ENCODE results near the gene UNG.
"Not testable (repeated sequence)": the region's sequence is repeated elsewhere in the genome, so short reads cannot be mapped to it uniquely, and the experiment has no call there.

UNG gene

DNA sequence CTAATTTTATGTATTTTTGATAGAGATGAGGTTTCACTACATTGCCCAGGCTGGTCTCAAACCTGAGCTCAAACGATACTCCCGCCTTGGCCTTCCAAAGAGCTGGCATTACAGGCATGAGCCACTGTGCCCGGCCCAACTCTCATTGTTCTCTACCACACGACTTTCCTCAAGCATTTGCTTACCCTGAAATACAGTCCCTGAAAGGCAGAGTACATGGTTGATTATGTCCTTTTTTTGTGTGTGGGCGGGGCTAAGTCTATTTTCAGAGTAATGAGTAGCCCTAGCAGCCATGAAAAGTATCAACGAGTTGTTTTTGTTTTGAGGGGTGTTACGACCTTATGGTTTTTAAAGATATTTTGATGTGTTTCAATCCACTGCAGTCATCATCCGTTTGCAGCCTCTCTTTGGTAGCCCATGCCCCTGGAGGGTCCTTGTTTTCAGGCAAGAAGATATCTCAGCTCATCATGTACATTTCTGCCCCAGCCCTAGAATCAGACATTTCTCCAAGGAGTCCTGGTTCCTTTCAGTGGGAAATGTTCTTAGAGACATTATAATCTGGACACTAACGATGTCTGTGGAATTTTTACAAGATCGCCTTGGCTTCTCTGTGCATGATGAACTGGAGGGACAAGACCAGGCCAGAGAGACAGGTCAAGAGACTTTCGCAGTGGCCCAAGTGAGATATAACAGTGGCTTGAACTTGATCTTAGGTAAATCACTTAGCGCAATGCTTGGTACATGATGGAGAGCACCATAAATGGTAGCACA lies 27.7 kb downstream of the UNG start:
- no peak for DNase-seq

DNA sequence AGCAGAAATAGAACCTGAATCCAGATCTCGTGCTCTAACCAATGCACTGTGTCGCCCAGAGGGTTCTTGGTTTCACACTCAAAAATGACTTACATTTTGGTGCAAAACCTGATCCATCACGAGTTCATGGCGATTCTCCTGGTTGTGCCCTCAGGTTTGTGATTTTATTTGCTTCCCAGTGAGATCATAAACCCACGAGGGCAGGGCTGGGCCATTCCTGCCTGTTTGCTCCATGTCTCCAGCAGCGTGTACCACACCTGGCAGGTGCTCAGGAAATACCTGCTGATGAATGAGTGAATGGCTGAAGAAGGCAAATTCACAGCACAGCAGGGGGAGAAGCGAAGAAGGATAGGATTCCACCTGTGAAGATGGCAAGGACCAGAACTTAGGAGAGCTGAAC lies 28.4 kb downstream of the UNG start:
- DNase-seq: no peak

DNA sequence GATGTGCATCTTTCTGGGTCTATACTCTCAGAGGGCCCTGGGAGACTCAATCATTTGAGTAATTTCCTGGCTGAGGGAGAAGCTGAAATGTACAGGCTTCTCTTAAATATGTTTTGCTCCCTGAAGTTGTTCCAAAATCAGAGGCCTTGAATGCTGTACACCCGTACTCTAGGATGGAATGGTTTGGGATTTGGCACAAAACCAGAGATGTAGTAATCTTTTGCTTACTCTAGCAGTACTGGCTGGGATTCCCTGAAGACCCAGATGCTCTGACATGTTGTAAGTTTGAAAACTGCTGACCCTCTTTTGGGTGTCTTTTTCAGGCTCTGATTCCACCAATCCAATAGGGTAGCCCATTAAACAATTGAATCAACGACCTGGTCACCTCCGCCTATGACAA lies 29.4 kb downstream of the UNG start:
- DNase-seq: no peak

DNA sequence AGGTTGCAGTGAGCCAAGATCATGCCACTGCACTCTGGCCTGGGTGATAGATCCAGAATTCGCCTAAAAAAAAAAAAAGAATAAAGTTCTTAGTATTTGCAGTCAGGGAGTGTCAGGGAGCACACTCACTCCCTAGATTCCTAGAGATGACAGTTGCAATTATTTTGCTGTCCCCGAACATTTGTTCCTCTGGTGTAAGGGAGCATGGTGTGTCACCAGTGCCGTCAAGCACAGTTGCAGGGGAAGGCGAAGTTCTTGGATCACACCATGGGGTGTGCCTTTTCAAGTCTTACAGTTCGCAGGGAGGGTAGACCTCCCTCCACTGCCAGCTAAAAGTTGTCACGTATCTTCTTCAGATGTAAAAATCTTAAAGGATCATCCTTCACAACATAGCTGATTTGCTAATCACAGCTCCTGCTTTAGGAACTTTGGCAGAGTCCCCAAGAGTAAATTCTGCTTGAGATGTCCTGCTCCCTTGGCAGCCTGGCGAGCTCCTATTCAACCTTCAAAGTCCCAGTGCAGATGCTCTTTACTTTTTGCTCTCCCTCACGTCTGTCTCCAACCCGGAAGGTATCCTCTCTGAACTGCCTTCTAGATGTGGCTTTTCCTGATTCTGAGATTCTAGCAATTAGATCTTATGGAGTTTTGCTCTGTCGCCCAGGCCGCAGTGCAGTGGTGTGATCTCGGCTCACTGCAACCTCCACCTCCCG lies 30.3 kb downstream of the UNG start:
- no peak for DNase-seq

DNA sequence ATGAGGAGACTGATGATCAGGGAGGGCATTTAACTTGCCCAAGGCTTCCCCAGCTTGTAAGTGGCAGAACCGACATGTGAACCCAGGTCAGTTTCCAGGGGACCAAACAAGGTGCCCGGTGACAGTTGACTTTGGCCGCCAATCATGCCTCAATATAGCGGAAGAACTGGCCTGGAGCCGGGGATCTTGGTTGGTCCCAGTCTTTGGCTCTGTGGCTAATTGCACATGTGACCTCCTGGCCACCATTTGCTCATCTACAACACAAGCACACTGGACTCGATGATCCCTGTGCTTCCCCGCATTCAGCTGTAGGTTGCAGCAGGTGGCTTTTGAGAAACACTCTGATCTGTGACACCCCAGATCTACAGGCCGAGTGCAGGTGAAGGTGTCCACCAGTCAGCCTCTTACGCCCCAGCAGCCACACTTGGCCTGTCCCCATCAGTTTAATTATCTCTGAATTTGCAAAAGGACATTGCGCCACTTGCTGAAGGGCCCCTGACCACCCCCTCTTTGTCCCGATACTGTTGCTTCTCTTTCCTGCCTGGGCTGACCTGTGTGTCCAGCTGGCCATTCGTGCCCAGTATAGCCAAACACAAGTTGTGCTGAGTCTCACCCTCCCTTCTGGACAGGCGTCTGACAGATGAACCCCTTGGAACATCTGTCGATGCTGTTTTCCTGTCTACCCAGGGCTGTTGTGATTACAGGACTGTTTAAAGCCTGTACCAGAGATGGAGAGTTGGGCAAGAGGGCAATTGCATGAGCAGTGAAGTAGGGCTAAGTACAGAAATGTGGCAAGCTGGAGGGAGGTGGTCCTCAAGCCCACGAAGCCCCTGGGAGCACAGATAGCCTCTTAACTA lies 33.1 kb downstream of the UNG start:
- no peak for DNase-seq

DNA sequence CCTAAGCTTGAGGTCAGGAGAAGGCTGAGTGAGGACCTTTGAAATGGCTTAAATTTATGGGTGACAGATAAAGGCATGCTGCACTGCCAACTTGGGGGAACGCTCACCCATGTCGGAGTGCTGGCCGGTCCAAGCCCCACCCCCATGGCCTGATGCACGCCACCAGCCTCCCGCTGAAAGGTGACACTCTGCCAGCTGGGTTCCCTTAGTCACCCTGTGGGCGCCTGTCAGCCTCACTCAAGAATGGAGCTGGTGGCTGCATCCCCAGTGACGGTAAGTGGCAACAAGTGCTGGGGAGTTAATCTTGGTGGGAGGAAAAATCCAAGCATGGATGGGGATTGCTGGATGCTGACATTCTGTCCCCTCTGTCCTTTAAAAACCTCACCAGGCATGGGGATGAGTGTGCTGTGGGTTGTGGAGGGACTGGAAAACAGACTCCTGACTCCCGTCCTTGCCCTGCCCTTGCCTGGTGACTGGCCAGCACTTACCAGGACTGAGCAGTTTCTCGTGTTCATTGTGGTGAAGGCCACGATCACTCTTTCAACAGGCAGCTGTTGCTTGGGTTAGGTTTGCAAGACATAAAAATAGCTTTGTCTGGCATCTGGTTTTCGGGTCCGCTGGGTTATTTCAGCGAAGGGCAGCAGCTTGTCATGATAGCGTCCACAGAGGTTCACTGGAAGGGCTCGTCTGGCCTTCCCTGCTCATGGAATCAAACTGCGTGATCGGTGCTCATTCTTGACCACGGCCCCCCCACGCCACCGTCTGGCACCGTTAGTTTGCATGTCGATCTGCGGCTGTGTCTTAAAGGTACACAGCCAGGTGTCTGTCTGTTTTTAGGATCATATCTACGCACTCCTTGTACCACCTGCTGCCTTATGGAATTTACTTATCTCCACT lies 34.0 kb downstream of the UNG start:
- no peak for DNase-seq

DNA sequence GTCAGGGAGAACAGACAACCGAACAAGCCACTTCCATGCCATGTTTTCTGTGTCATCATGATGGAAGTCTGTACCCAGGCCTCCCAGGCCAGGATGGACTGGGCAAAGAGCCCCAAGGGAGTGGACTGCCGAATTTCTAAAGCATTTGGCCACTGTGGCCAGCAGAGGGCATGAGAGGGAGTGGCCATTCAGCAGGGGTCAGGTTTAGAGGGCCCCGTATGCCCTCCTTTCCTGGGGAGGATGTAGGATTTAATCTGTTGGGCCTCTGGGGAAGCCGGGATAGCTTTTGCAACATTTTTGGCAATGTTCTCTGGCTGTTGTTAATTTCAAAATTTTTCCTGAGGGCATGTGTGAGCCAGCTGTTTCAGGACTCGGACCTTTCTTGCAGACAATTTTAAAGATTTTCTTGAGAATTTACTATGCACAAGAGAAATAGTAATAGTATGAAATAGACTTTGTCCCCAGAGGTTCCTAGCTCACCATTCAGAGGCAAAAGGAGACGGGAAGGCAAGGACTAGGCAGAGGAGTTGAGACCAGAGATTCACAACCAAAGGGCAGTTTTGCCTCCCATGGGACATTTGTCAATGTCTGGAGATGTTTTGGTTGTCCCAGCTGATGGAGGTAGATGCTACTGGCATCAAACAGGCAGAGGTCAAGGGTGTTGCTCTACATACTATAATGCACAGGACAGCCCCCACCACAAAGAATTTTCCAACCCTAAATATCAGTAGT lies 37.0 kb downstream of the UNG start:
- DNase-seq: no peak

DNA sequence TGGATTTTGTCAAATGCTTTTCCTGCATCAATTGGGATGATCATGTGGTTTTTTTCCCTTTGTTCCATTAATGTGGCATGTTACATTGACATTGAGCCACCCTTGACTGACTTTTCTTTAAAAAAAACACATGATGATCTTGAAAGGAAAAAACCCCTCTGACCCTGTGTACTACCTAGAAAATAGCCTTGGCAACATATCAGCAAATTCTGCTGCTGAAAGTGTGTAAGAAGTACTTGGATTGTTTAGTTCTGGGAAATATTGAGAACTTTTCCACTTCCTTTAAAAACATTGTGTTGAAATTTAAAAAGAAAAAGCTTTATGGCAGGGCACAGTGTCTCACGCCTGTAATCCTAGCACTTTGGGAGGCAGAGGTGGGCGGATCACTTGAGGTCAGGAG lies 39.7 kb downstream of the UNG start:
- no peak for DNase-seq

DNA sequence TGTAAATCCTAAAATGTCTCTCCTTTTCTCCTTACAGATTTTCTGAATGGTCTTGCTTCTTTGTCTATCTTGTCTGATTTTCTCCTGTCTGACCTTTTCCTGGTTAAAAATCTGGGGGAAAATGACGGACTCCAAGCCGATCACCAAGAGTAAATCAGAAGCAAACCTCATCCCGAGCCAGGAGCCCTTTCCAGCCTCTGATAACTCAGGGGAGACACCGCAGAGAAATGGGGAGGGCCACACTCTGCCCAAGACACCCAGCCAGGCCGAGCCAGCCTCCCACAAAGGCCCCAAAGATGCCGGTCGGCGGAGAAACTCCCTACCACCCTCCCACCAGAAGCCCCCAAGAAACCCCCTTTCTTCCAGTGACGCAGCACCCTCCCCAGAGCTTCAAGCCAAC lies 42.0 kb downstream of the UNG start:
- DNase-seq: no peak

DNA sequence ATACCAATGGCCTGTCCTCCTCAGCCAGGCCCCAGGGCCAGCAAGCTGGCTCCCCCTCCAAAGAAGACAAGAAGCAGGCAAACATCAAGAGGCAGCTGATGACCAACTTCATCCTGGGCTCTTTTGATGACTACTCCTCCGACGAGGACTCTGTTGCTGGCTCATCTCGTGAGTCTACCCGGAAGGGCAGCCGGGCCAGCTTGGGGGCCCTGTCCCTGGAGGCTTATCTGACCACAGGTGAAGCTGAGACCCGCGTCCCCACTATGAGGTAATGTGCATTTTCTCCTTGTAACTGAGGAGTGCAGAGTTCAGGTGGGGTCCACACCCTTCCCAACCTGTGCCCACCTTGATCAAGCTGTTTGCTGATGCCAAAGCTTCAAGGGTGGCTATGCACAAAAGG lies 42.4 kb downstream of the UNG start:
- DNase-seq: no peak

DNA sequence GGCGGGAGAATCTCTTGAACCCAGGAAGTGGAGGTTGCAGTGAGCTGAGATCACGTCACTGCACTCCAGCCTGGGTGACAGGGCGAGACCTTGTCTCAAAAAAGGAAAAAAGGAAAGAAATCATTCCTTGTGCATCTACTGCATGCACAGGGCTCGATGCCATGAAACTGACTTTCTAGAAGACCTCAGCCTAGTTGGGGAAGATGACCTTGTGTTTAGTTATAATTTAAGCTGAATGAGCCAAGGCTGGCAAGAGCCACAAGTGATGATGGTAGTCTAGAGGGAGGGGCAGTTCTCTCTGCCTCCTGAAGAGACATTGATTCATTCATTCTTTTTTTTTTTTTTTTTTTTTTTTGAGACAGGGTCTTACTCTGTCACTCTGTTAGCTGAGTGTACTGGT lies 43.2 kb downstream of the UNG start:
- DNase-seq: no peak

DNA sequence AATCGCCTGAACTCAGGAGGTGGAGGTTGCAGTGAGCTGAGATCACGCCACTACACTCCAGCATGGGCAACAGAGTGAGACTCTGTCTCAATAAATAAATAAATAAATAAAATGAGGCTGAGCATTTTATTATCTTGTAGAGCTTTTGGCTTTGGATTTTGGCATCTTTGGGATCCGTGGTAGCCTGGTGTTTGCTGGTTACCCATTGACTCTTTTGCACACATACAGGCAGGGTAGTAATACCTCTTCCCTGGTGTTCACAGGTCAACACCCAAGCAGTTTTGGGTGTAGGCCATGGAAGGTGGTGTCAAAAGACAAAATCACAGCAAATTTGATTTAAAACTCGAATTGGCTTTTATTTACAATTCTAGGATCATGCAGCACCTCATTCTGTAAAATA lies 46.8 kb downstream of the UNG start:
- DNase-seq: no peak

DNA sequence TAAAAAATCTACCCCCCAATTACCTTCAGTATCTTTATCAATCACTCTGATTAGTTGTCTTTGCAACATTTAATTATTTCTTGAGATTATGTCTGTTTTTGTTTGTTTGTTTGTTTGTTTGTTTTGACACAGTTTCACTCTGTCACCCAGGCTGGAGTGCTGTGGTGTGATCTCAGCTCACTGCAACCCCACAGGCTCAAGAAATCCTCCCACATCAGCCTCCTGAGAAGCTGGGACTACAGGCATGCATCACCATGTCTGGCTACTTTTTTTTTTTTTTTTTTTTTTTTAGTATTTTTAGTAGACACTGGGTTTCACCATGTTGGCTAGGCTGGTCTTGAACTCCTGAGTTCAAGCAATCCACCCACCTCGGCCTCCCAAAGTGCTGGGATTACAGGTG lies 49.7 kb downstream of the UNG start:
- DNase-seq: not testable (repeated sequence)

DNA sequence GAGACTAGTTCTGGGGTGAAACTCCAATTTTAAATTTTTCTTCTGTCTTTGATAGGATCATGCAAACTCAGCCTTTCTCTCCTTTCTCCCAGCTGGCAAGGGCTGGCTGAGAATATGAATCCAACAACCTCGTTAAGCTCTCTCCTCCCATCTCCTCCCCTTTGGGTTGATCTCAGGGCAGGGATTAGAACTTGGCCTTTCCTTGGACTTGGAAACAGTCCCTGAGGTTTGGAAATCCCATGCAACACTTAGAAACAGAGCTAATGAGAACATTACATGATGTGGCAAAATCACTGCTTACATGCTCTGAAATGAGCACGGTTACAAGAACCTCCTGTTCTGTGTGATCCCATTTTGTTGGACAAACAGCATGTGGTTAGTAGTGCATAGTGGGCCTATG lies 50.6 kb downstream of the UNG start:
- DNase-seq: no peak

DNA sequence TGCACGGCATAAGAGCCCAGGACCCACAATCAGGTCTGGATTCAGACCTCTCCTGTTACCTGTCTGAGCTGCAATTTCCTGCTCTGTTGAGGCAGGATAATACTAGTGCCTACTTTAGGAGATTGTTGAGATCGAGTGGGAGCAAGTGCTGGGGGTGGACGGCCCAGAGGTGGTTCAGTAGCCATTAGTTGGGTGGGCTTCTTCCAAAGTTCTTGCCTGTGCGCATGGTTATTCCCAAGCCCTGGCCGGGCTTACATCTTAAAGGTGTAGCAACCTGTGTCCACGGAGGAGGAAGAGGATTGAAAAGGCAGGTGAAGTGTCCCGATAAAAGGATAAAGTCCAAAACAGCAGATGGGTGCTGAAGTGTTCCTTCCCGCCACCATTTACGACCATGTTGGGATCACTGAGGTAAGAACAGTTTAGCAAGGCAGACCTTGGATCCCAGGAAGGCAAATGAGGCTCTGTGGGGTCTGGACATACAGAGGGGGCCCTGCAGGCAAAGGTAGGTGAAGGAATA lies 52.8 kb downstream of the UNG start:
- no peak for DNase-seq

DNA sequence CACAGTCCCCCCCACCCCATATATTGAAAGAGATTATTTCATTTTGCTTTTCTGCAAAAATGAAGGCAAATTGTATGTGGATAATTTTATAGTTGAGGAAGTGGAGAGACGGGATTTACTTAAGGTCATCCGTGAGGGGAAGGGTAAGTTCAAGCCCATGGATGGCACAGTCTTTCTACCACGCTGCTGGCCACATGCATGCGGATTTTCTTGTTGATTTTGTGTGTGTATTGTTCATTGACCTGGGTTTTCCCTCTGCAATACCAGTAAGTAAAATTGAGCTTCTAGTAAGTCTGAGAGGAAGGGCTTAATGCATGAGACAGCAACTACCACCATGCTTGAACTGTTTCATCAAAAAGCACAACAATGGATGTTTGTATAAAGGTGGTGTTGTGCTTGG lies 54.1 kb downstream of the UNG start:
- DNase-seq: no peak

DNA sequence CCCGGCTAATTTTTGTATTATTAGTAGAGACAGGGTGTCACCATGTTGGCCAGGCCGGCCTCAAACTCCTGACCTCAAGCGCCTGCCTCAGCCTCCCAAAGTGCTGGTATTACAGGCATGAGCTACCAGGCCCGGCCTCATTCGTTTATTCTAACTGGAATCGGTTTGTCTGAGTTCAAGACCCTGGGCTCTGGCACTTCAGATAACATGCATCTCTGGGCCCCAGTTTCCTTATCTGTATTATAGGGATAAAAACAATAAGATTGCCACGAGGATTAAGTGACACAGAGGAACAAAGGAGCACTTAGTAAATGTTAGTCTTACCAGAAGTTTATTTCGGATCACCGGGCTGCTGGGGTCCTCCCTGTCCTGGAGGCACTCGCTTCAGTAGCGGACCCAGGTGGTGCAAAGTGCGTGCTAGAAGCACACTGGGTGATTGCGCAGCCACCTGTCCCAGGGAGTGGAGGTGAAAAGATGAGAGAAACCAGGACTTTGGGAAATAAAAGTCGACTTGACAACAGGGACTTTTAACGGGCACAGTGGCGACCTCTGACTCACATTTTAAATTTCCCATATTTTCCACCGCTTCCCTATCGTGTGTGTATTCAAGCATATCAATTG lies 56.5 kb downstream of the UNG start:
- DNase-seq: no peak

DNA sequence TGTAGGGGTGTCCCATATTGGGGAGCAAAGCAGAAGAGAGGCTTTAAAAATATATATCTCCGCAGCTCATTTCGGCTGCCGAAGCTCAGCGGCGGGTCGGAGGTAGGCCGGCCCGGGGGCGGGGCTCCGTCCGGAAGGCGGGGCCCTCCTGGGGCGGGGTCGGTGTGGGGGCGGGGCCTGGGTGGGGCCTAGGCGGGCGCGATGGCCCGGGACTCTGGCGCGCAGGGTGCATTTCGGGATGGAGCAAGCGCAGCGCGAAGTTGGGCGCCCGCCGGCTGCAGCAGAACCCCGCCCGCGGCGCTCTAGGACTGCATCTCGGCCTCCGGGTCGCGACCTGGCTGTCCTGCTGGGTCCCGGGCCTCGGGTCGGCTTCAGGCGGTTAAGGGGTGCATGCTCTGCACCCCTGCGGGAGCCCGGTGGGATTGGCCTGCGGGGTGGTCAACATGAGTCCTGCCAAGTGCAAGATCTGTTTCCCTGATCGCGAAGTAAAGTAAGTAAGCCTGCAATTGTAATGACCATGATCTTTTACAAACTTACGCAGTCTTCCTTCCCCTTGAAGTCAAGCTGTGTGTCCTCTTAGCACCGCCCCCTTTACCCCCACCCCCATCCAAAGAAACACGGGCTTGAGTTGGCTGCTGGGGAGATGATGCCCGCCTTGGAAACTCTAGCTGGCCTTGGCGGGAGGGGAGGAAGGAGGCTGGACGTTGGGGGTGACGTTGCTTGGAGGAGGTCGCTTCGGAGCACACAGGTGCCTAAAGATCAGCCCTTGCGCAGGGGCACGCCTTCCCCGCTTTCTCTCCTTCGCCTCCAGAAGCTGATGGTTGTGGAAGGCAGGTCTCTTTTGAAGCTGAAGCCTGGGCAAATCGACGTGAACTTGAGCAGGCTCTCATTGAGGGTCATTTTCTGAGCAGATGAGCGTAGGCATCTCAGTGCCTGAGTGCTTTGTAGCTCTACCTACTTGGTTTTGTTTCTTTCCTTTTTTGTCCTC lies 57.3 kb downstream of the UNG start:
- DNase-seq: peak; percentile 93

DNA sequence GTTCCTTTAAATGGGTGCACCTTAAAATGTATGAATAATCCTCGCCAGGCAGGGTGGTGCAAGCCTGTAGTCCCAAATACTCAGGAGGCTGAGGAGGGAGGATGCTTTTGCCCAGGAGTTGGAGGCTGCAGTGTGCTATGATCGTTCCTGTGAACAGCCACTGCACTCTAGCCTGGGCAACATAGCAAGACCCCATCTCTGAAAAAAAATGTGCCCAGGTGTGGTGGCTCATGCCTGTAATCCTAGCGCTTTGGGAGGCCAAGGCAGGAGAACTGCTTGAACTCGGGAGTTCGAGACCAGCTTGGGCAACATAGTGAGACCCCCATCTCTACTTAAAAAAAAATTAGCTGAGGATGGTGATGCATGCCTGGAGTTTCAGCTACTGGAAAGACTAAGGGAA lies 58.6 kb downstream of the UNG start:
- DNase-seq: no peak

DNA sequence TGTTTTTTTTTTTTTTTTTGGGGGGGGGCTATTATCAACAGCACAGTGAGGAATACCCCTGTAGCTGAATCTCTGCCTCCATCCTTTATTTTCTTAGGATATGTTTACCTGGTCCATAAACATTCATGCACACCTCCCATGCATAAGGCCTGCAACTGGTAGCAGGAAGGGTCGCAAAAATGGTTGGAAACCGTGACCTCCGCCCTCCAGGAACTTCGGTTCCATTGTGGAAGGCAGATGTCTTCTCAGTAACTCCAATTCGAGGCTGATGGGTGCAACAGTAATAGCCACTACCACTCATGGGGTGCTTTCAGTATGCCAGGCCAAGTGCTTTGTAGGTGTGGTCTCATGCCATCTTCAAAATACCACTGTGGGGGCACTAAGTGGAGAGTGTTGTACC lies 59.2 kb downstream of the UNG start:
- no peak for DNase-seq
